Breast epithelium (tissue), 3 donors: ENCODE data around the gene LRRC8C.

Source experiments
- CTCF ChIP-seq, 3 donors: fragments of 450-650 bp; IDR thresholded peaks; one replicate each; pipeline ENCODE4 v1.5.1; 2016 to 2017; ENCODE audit warnings: antibody characterized with exemption in 3 of 3, mild to moderate bottlenecking in 3 of 3, moderate library complexity in 3 of 3
- POLR2A ChIP-seq: fragments of 450-650 bp; IDR thresholded peaks from one replicate; pipeline ENCODE4 v1.6.1; 2016; ENCODE audit warnings: antibody characterized with exemption, mild to moderate bottlenecking, moderate library complexity
- POLR2AphosphoS5 ChIP-seq, 3 donors: sonication (generic); formaldehyde crosslinking; IDR thresholded peaks; one replicate each; pipeline ENCODE4 v1.6.1; 2017; ENCODE audit warnings: antibody characterized with exemption in 3 of 3

- no peak for TF ChIP-seq POLR2AphosphoS5 (IDR thresholded peaks at IDR 0.05)
- no peak for TF ChIP-seq CTCF (IDR thresholded peaks at IDR 0.05)
- TF ChIP-seq POLR2A: no peak
These were observed 95.5 kb downstream of the LRRC8C start for GRCh38 chr1:89728381-89728780.
